A549 treated with AZD2906 at 1 μM for 4 hours (cell line): Measurements from ENCODE around the gene TMEM184A. TPM values are rescaled to one million over a fixed set of nuclear protein-coding genes. Genes with fewer than 3 reads are reported as not detected.

Experiments used
- total RNA-seq: library from RNA; stranded (reverse); fragments of 200-300 nt; extraction: Qiagen RNA extraction; gene quantifications from 5 replicates; pipeline ENCODE4 v1.2.3, GENCODE V29; 2022

TMEM184A gene
- total RNA-seq = 6.5 to 10.4 TPM (median 8.1 TPM) in 5 replicates

GRCh38 chr7:1555813-1556543 lies at the start of gene TMEM184A:
Gene TMEM184A (minus strand): TSS chr7:1556205. CDS start chr7:1555484, 721 bp downstream.

DNA sequence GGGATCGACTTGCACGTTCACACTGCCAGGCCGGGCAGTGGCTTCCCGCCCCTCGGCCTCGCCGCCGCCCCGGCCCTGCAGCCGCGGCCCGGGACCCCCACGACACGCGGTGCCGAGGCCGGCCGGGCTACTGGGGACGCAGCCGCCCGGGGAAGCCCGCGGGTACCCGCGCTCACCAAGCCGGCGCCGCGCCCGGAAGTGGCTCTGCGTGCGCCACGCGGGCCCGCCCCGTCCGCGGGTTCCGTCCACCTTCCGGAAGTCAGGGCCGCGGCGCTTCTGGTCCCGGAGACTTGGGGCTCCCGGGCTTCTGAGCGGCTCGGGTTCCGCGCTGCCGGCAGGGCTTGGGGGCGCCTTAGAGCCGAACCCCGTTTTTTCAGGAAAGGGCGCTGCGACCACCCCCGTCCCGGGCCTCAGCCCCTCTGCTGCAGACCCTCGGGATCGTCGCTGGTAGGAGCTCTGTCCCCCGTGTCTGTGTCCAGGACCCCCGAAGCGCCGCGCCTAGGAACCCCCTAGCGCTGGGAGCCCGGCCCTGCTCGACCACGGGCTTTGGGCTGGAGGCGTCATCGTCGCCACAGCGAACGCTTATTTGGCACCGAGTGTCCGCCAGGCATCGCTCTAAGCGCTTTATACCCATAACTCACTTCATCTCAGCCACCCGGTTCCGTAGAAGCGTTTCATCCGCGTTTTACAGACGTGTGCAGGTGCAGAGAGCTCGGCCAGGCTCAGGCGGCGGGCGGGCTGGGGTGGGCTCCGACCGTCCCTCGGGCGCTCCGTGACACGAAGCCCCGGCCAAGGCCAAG lies 14.0 kb upstream of the TMEM184A start, which contains the start of gene PSMG3:
TSS of gene PSMG3 (minus strand) at position 200 of the 800 bp plus-strand sequence. CDS start 693 bp downstream, outside the sequence.

GRCh38 chr7:1503816-1504775 lies 51.9 kb downstream of the TMEM184A start, which contains the start of gene INTS1:
Gene INTS1 (minus strand): TSS chr7:1504389. CDS start chr7:1503960, 429 bp downstream.

Other genes starting within 250 kb of the TMEM184A start
- 10.8 to 23.7 TPM (median 21.8 TPM) in 5 replicates for gene MICALL2, start 96.7 kb downstream of the TMEM184A start, total RNA-seq
- gene INTS1, start 51.8 kb downstream of the TMEM184A start, total RNA-seq = 43.9 to 56.5 TPM (median 51.4 TPM) in 5 replicates
- 29.5 to 52.0 TPM (median 45.8 TPM) in 5 replicates for gene MAFK, start 25.5 kb downstream of the TMEM184A start, total RNA-seq
- gene PSMG3, start 13.8 kb upstream of the TMEM184A start, total RNA-seq = 74.2 to 96.7 TPM (median 89.0 TPM) in 5 replicates
- gene ELFN1, start 114.1 kb upstream of the TMEM184A start, total RNA-seq = 0.25 to 0.46 TPM (median 0.37 TPM) in 5 replicates